Endothelial cell of umbilical vein (primary cell): ENCODE measurements around the gene PRKG1. TPM values are rescaled to one million over a fixed set of nuclear protein-coding genes. Genes with fewer than 3 reads are reported as not detected.

ENCODE experiments used
- BruUV-seq: library from RNA; stranded (reverse); fragments of 400-500 nt; replicated peaks from 2 replicates; lab custom pipeline; 2021; lab: Mats Ljungman, UMichigan
- CTCF ChIA-PET: fragments of 300-600, 350-600 bp; sonication (Branson Sonifier 250); formaldehyde crosslinking; loops from one replicate; lab custom pipeline; 2021; ENCODE audit warnings: antibody characterized with exemption, inconsistent platforms; lab: Charles Lee
- POLR2A ChIA-PET: fragments of 300-600, 350-600 bp; sonication (Branson Sonifier 250); formaldehyde crosslinking; loops from one replicate; lab custom pipeline; 2021; ENCODE audit warnings: antibody characterized with exemption, inconsistent platforms; lab: Charles Lee
- DNase-seq: peaks from one replicate; pipeline ENCODE4 v3.0.0-alpha.2; 2011; ENCODE audit warnings: low read depth, low spot score
- FAIRE-seq: peaks from 2 replicates; lab custom pipeline; 2011; peaks lifted over from hg19 to GRCh38; lab: Jason Lieb, UNC
- H2AFZ ChIP-seq: 2 replicates; pipeline ENCODE4 v1.6.0; 2012; ENCODE audit warnings: low read depth, low read length, control low read depth, inconsistent platforms
- H3K27ac ChIP-seq: 2 replicates; pipeline ENCODE4 v1.5.1; 2011; ENCODE audit warnings: low read depth, mild to moderate bottlenecking, control low read depth, low read length, moderate library complexity; ENCODE audit not compliant: insufficient read depth
- H3K27me3 ChIP-seq, 2 experiments: 2 replicates each; pipeline versions ENCODE4 v1.6.0 to v1.6.1; 2011; ENCODE audit warnings: low read length in 2 of 2, mixed read lengths in 1 of 2; ENCODE audit not compliant: control insufficient read depth in 2 of 2, insufficient read depth in 2 of 2
- H3K36me3 ChIP-seq, 2 experiments: 2 replicates in 1 of 2; 3 replicates in 1 of 2; pipeline ENCODE4 v1.5.1; 2011; ENCODE audit warnings: low read length in 2 of 2, mild to moderate bottlenecking in 1 of 2, moderate library complexity in 1 of 2; ENCODE audit not compliant: control insufficient read depth in 2 of 2, insufficient read depth in 2 of 2; ENCODE audit errors: extremely low read depth in 1 of 2
- H3K4me1 ChIP-seq: 3 replicates; pipeline ENCODE4 v1.5.1; 2011; ENCODE audit warnings: mild to moderate bottlenecking, low read length; ENCODE audit not compliant: control insufficient read depth, insufficient read depth; ENCODE audit errors: extremely low read depth
- H3K4me2 ChIP-seq: 2 replicates; pipeline ENCODE4 v1.6.1; 2011; ENCODE audit warnings: low read length, control low read depth, mixed read lengths; ENCODE audit not compliant: insufficient read depth
- H3K4me3 ChIP-seq, 3 experiments: fragments of 200-600 bp in 1 of 3; sonication (generic), shearing (Covaris generic) in 1 of 3; replicated peaks in 1 of 3; 2 replicates each; pipeline ENCODE4 v1.5.1; 2011 to 2016; ENCODE audit warnings: control low read depth in 3 of 3, low read length in 3 of 3, mild to moderate bottlenecking in 2 of 3, inconsistent platforms in 1 of 3, low read depth in 1 of 3, moderate library complexity in 1 of 3; ENCODE audit not compliant: insufficient read depth in 1 of 3
- H3K79me2 ChIP-seq: 2 replicates; pipeline ENCODE4 v1.6.0; 2012; ENCODE audit warnings: low read length, inconsistent platforms; ENCODE audit not compliant: control insufficient read depth, insufficient read depth
- H3K9ac ChIP-seq: replicated peaks from 2 replicates; pipeline ENCODE3; 2011; ENCODE audit warnings: low read length, control low read depth; ENCODE audit not compliant: insufficient read depth; ENCODE audit errors: extremely low read depth
- H3K9me1 ChIP-seq: replicated peaks from 3 replicates; pipeline ENCODE4 v1.6.0; 2011; ENCODE audit warnings: mild to moderate bottlenecking, low read length; ENCODE audit not compliant: control insufficient read depth, insufficient read depth; ENCODE audit errors: extremely low read depth
- H3K9me3 ChIP-seq: replicated peaks from 2 replicates; pipeline ENCODE4 v1.5.1; 2012; ENCODE audit warnings: low read length, inconsistent platforms; ENCODE audit not compliant: control insufficient read depth, insufficient read depth
- H4K20me1 ChIP-seq: replicated peaks from 2 replicates; pipeline ENCODE3; 2011; ENCODE audit warnings: mild to moderate bottlenecking, low read length; ENCODE audit not compliant: control insufficient read depth, insufficient read depth; ENCODE audit errors: extremely low read depth
- CTCF ChIP-seq, 2 donors: IDR thresholded peaks; 1 replicate in 1 of 2; 2 replicates in 1 of 2; pipeline ENCODE4 v1.5.1; 2011; ENCODE audit warnings: low read length in 2 of 2, mild to moderate bottlenecking in 2 of 2, moderate library complexity in 2 of 2, control low read depth in 1 of 2, inconsistent platforms in 1 of 2, low read depth in 1 of 2; ENCODE audit not compliant: insufficient read depth in 1 of 2; ENCODE audit errors: extremely low read depth in 1 of 2
- EZH2 ChIP-seq: IDR thresholded peaks from 2 replicates; pipeline ENCODE4 v1.6.1; 2012; ENCODE audit warnings: borderline replicate concordance, low read depth, mild to moderate bottlenecking, moderate library complexity, low read length, inconsistent platforms; ENCODE audit not compliant: severe bottlenecking
- JUN ChIP-seq: IDR thresholded peaks from 2 replicates; pipeline ENCODE4 v1.6.1; 2011; ENCODE audit warnings: borderline replicate concordance, low read depth; ENCODE audit not compliant: insufficient read length, insufficient read depth
- MAX ChIP-seq: IDR thresholded peaks from 2 replicates; pipeline ENCODE4 v1.6.1; 2011; ENCODE audit not compliant: insufficient read depth, insufficient read length
- MYC ChIP-seq: IDR thresholded peaks from one replicate; pipeline ENCODE4 v1.6.1; 2011; ENCODE audit warnings: mild to moderate bottlenecking, low read depth, low read length
- POLR2A ChIP-seq: IDR thresholded peaks from 2 replicates; pipeline ENCODE4 v1.6.1; 2012; ENCODE audit warnings: low read depth, mild to moderate bottlenecking, control low read depth, low read length
- POLR2AphosphoS5 ChIP-seq: IDR thresholded peaks from 2 replicates; pipeline ENCODE4 v1.6.1; 2012; ENCODE audit warnings: low read depth, mild to moderate bottlenecking, control low read depth, low read length, moderate library complexity; ENCODE audit not compliant: insufficient read depth
- dilution Hi-C: fragments of 300-500 bp; cut with MboI; formaldehyde crosslinking; loops from one replicate; pipeline ENCODE4 v1.15.0; 2019; ENCODE audit warnings: low sequenced_read_pairs; ENCODE audit not compliant: extremely low pct_ligation_motif_present
- intact Hi-C: fragments of 100-400 bp; cut with micrococcal nuclease; formaldehyde crosslinking; loops from one replicate; pipeline ENCODE4 v1.10.0; 2022
- polyA plus RNA-seq, 4 experiments: library from polyadenylated mRNA; depleted of rRNA in 3 of 4; stranded (reverse) in 3 of 4; unstranded in 1 of 4; fragments of >200 nt; gene quantifications; 2 replicates each; pipeline versions ENCODE4 v1.2.1 to v1.2.3, GENCODE V29; 2011 to 2012; ENCODE audit warnings: missing spikeins in 1 of 4
- total RNA-seq: library from RNA; stranded (reverse); gene quantifications from 2 replicates; pipeline ENCODE4 v1.2.3, GENCODE V29; 2021

The PRKG1 gene
- total and polyA plus RNA-seq, 2 donors (not counting 3 experiments of a cell fraction or from before 2014, with no cell fraction given): 0.01 to 0.18 TPM

- Histone ChIP-seq H3K9me3 (no peaks in the 10 kb centered on the region), H4K20me1 (no peaks in the 10 kb centered on the region), H3K79me2 (no peaks in the 10 kb centered on the region), H3K9me1 (no peaks in the 10 kb centered on the region), H2AFZ (no peak overlapping the region), H3K36me3 (no peaks in the 10 kb centered on the region), H3K4me1 (no peaks in the 10 kb centered on the region), H3K4me2 (no peak overlapping the region), H3K4me3 (no peak overlapping the region), H3K27ac (no peak overlapping the region), H3K27me3 (peaks cover 8 to 19% of the 10 kb centered on the region in 2 experiments), H3K9ac (no peak overlapping the region)
- ChIA-PET POLR2A (no interaction called here), CTCF (no interaction called here)
- DNase-seq: no peak
- no peak for FAIRE-seq
- BruUV-seq: no TSS peak
- intact Hi-C loops (loop anchor here (5.0 kb wide), 1 partner anchor 47 kb away; no protein-coding TSS in a partner anchor), dilution Hi-C loops (no loop called here)
- TF ChIP-seq EZH2: no peak
- no peak for TF ChIP-seq MYC
- TF ChIP-seq POLR2AphosphoS5: no peak
- no peak for TF ChIP-seq JUN
- TF ChIP-seq MAX: no peak
- no peak for TF ChIP-seq CTCF (IDR thresholded peaks at IDR 0.05; ENCODE audit: extremely low read depth in 1 of 2, insufficient read depth in 1 of 2, low read depth in 1 of 2, low read length in 2 of 2)
- TF ChIP-seq POLR2A: no peak
Measured at GRCh38 chr10:51629934-51630639, 555.8 kb downstream of the PRKG1 start.
